HG02610 (cell line): ENCODE data around the gene CCDC86.

ENCODE experiments used
- ATAC-seq: cut with Tn5 transposase; IDR thresholded peaks from one replicate; pipeline ENCODE4 v1.9.1; 2021; ENCODE audit warnings: mild to moderate bottlenecking, moderate library complexity; ENCODE audit not compliant: unreplicated experiment

CCDC86 gene

GRCh38 chr11:60867871-60868681 is 26.2 kb downstream of the CCDC86 start:
- no peak for ATAC-seq

DNA sequence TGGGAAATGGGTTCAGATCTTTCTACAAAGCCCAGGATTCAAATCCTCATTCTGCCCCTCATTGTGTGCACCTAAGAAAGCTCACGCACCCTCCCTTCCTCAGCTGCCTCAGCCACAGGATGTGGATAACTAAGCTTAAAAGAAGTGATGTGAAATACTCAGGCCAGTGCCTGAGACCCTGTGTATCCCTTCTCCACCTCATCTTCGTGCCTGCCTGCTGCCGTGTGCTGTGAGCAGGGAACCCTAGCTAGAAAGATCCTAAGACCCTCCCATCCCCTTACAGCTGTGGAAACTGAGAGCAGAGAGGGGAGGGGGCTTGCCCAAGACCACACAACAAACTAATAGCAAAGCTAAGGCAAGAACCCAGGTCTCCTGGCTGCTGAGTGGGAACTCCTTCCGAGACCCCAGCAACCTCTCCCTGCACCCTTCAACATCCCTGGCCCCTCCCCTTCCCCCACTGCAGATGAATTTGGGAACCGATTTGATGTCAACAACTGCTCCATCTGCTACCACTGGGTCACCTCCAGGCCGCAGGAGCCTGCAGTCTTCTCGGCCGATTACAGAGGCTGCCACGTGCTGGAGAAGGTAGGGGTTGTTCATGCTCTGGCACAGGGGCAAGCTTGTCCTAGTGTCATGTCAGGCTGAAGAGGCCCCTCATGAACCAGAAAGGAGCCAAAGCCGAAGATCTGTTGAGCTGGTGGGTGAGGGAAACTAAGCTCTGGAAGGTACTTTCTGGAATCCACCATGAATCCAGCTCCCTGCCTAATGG is 27.0 kb downstream of the CCDC86 start:
- ATAC-seq: no peak

DNA sequence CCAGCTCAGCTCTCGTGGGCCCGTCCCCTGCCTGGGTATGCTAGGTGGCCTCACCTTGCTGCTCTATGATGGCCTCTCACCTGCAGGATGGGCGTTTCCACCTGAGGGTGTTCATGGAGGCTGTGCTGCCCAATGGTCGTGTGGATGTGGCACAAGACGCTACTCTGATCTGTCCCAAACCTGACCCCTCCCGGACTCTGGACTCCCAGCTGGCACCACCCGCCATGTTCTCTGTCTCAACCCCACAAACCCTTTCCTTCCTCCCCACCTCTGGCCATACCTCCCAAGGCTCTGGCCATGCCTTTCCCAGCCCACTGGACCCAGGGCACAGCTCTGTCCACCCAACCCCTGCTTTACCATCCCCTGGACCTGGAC is 27.5 kb downstream of the CCDC86 start:
- ATAC-seq: no peak

DNA sequence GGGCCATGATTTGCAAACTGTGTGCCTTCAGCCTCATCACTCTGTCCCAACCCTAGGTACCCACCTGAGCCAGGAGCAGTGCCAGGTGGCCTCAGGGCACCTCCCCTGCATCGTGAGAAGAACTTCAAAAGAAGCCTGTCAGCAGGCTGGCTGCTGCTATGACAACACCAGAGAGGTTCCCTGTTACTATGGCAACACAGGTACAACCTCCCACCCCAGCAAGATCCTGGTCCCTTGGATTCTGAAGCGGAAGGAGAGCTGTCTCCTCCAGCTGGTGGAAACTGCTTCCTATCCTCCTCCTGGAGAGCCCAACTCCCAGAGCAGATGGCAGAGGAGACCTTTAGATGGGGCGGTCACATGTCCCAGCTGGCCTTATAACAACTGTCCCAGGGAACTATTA is 28.4 kb downstream of the CCDC86 start:
- ATAC-seq: no peak

GRCh38 chr11:60870733-60871377 is 28.9 kb downstream of the CCDC86 start:
- no peak for ATAC-seq

DNA sequence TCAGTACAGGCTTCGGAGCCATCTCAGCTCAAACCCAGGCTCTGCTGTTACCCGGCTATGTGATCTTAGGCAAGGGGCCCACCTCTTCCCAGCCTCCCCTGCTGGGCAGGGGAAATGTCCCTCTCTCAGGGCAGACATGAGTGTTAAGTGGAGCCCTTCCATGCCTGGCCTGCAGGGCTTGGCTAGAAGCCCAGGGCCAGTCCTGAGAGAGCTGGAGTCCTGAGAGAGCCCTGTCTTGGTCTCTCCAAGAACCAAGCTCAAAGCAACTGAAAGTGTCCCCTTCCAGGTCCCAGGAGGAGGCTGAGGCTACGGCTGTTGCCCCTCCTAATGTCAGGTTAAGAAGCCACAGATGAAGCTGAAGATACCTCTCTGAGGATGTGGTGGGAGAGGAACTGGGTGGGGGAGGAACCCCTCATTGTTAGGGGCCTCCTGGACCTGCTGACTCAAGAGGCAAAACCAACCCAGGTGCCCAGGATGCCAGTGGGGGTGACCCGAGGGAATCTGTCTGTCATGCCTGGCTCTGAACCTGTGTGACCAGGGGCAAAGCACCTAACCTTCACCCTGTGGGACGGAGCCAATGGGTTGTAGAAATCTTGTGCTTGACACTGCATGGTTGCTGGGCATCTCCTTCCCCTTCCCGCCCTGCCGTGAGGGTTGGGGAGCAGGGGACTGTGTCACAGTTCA is 29.6 kb downstream of the CCDC86 start:
- ATAC-seq: no peak

- ATAC-seq: no peak
These were observed 30.4 kb downstream of the CCDC86 start for GRCh38 chr11:60872124-60872960.

DNA sequence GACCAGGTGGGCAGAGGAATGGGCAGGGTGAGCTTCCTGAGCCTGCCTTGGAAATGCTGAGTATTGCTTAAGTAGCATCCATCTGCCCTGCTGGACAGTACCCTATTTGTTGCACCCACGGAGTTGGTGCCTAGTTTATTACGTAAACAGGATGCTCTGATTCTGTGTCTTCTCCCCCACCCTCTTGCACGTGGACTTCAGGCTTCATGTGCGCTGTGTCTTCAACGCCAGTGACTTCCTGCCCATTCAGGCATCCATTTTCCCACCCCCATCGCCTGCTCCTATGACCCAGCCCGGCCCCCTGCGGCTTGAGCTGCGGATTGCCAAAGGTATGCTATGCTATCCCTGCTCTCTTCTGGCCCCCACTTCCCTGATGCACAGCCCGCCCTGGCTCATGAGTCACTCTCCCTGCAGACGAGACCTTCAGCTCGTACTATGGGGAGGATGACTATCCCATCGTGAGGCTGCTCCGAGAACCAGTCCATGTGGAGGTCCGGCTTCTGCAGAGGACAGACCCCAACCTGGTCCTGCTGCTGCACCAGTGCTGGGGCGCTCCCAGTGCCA is 31.1 kb downstream of the CCDC86 start:
- ATAC-seq: no peak

GRCh38 chr11:60873533-60873932 is 31.6 kb downstream of the CCDC86 start:
- no peak for ATAC-seq

DNA sequence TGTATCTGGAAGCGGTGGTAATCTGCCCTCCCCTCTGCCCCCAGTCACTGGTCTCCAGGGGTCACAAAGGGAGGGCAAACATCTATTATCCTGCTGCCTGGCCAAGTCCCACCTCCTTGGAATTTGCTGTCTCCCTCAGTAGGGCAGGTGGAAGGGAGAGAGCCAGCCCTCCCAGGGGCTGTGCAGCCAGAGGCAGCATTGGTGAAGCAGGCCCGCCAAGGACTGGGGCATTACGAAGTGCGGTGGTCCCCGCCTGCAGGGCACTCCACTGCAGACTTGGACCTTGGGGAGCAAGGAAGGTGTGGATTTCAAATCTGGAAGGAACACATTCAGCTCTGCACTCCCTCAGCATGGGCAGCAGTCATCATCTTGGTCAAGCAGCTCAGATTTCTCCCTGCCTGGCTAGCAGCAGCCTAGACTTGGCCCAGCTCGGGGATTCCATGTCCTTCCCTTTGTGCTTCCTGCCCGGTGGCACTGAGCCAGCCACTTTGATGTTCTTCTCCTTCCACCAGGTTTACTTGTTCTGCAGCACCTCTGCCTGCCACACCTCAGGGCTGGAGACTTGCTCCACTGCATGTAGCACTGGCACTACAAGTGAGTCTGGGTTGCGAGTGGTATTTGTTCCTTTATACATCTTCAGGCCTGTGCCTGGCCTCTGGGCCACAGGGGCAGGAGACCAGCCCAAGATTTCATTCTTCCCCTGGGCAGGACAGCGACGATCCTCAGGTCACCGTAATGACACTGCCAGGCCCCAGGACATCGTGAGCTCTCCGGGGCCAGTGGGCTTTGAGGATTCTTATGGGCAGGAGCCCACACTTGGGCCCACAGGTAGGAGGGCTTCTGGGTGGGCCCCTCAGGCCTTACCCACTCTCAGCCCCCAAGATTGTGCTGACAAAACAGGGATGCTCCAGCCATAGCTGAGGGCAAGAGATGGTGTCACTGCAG is 32.8 kb downstream of the CCDC86 start:
- ATAC-seq: no peak

- ATAC-seq: no peak
These were observed 33.7 kb downstream of the CCDC86 start for GRCh38 chr11:60875366-60876167.

DNA sequence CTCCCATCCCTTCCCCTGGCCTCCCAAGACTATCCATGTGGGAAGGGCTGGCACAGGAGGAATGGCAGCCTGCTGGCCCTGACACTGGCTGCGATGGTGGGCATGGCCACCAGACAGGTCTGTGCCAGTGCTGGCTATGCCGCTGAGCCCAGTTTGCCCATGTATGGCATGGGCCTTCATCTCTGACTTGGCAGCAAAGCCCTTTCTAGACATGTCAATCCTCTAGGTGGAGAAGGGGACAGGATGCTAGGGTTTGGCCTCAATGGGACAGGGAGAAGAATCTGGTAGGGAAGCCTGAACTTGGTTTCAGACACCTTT is 34.2 kb downstream of the CCDC86 start:
- no peak for ATAC-seq

GRCh38 chr11:60878245-60879101 is 36.6 kb downstream of the CCDC86 start:
- ATAC-seq: no peak

GRCh38 chr11:60879104-60879503 is 37.2 kb downstream of the CCDC86 start:
- no peak for ATAC-seq

DNA sequence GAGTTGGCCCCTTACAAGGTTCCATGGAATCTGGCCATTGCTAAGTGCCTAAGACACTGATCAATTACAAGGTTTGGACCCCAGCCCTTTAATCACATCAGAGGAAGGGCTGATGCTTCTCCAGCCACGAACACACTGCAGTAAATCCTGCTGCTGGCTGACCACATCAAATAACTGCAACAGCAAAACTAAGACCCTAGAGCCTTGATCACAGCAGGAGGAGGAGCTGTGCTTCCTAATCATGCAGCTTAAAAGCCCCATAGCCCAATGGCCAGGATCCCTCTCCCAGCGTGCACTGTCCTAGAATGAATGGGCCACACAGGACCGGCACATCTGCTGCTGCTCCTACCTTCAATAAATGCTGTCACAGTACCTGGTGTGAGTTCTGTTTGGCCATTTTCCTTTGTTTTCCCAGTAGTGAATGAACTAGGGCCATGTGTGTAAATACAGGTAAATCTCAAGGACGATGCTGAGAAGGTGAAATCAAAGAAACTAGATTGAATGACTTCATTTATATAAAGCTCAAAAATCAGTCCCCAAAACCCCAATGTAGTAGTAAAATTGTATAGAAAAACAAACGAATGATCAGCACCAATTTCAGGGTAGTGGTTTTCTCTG is 38.2 kb downstream of the CCDC86 start:
- ATAC-seq: no peak

DNA sequence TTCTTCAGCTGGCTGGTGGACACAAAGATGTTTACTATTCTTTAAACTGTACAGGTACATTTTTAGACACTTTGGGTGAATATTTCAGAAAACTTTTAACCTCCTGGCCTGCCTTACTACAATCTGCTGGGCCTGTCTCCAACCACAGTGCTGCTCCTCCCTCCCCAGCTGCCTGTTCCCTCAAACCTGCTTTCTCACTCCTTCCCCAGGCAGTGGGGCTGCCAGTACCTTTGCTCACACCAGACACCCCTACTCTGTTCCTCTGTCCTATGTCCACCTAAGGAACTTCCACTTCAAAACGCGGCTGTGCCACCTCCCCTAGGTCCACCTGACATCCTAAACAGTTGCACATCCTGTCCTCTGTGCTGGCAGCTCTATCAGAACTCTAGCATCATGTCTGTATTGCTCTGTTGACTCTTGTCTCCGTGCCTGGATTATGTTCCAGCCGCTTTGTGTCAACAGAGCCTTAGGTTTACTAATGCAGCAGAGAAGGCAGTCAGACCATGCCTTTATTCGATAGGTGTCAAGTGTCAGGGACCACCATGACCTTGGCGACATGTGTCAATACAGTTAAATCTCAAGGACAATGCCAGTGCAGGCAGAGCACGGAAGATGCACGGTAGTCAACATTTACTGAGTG is 38.9 kb downstream of the CCDC86 start:
- ATAC-seq: no peak
